AG09309 (cell line): ENCODE measurements around the gene TNS4.

Experiments
- DNase-seq: peaks from one replicate; pipeline ENCODE4 v3.0.0-alpha.2; 2010; ENCODE audit warnings: low read depth
- H3K4me3 ChIP-seq: 2 replicates; pipeline ENCODE4 v1.5.1; 2011; ENCODE audit warnings: mild to moderate bottlenecking, low read depth, low read length, moderate library complexity; ENCODE audit not compliant: control insufficient read depth
- CTCF ChIP-seq: IDR thresholded peaks from 2 replicates; pipeline ENCODE4 v1.5.1; 2011; ENCODE audit warnings: mild to moderate bottlenecking, low read depth, low read length, inconsistent platforms; ENCODE audit not compliant: insufficient read depth, control insufficient read depth; ENCODE audit errors: missing control alignments

TNS4 gene

GRCh38 chr17:40480501-40481003 lies 20.9 kb downstream of the TNS4 start:
- no peak overlapping the region for H3K4me3 ChIP-seq
- no peak for DNase-seq
- TF ChIP-seq CTCF: no peak

GRCh38 chr17:40479754-40480480 lies 21.5 kb downstream of the TNS4 start:
- H3K4me3 ChIP-seq: no peak overlapping the region
- DNase-seq: no peak
- TF ChIP-seq CTCF: no peak

GRCh38 chr17:40478486-40478885 lies 22.9 kb downstream of the TNS4 start:
- no peak for TF ChIP-seq CTCF
- no peak for DNase-seq
- no peak overlapping the region for H3K4me3 ChIP-seq

- TF ChIP-seq CTCF: no peak
- H3K4me3 ChIP-seq: no peak overlapping the region
- DNase-seq: no peak
Observed at GRCh38 chr17:40477796-40478195, 23.6 kb downstream of the TNS4 start.

GRCh38 chr17:40475234-40475908 lies 26.1 kb downstream of the TNS4 start:
- no peak overlapping the region for H3K4me3 ChIP-seq
- TF ChIP-seq CTCF: no peak
- no peak for DNase-seq

GRCh38 chr17:40474419-40475002 lies 26.9 kb downstream of the TNS4 start:
- DNase-seq: no peak
- H3K4me3 ChIP-seq: no peak overlapping the region
- no peak for TF ChIP-seq CTCF
